Activated CD4-positive, alpha-beta T cell treated with anti-CD3 and anti-CD28 coated beads, Interleukin-2, amount 50 U/mL, for 24 hours (primary cell): ENCODE measurements around the gene ZNF827.

Experiments
- DNase-seq, 2 donors: peaks; one replicate each; pipeline ENCODE4 v3.0.0-alpha.2; 2020; ENCODE audit warnings: low read depth in 1 of 2, low spot score in 1 of 2

Gene ZNF827

GRCh38 chr4:145766273-145766672 lies 172.3 kb downstream of the ZNF827 start:
- DNase-seq = no peak

- DNase-seq = no peak
Observed at GRCh38 chr4:145763399-145763798, 175.2 kb downstream of the ZNF827 start.

GRCh38 chr4:145762719-145763118 lies 175.9 kb downstream of the ZNF827 start:
- DNase-seq = no peak

- no peak for DNase-seq
Observed at GRCh38 chr4:145760961-145761929, 177.4 kb downstream of the ZNF827 start.

GRCh38 chr4:145760176-145760575 lies 178.4 kb downstream of the ZNF827 start:
- no peak for DNase-seq

- DNase-seq = no peak
Observed at GRCh38 chr4:145757188-145757587, 181.4 kb downstream of the ZNF827 start.

- DNase-seq = no peak
Observed at GRCh38 chr4:145756244-145756643, 182.4 kb downstream of the ZNF827 start.

- DNase-seq = no peak
Observed at GRCh38 chr4:145755802-145756201, 182.8 kb downstream of the ZNF827 start.

GRCh38 chr4:145743641-145744040 lies 195.0 kb downstream of the ZNF827 start:
- no peak for DNase-seq

GRCh38 chr4:145740806-145741205 lies 197.8 kb downstream of the ZNF827 start:
- no peak for DNase-seq

GRCh38 chr4:145739845-145740244 lies 198.8 kb downstream of the ZNF827 start:
- no peak for DNase-seq

GRCh38 chr4:145736241-145736831 lies 202.3 kb downstream of the ZNF827 start:
- DNase-seq = no peak

- no peak for DNase-seq
Observed at GRCh38 chr4:145735827-145736226, 202.8 kb downstream of the ZNF827 start.

- no peak for DNase-seq
Observed at GRCh38 chr4:145735347-145735675, 203.3 kb downstream of the ZNF827 start.

GRCh38 chr4:145734576-145735346 lies 203.9 kb downstream of the ZNF827 start:
- no peak for DNase-seq

- DNase-seq = no peak
Observed at GRCh38 chr4:145734031-145734430, 204.6 kb downstream of the ZNF827 start.

- DNase-seq = peak; percentile 55 to 70
Observed at GRCh38 chr4:145732895-145733880, 205.4 kb downstream of the ZNF827 start.

GRCh38 chr4:145732001-145732815 lies 206.4 kb downstream of the ZNF827 start:
- DNase-seq = no peak

- DNase-seq = no peak
Observed at GRCh38 chr4:145731028-145731427, 207.6 kb downstream of the ZNF827 start.

GRCh38 chr4:145730026-145730425 lies 208.6 kb downstream of the ZNF827 start:
- DNase-seq = no peak
